Lower leg skin (tissue), 3 donors: ENCODE data around the gene FLNB.

ENCODE experiments used
- POLR2A ChIP-seq, 2 donors: fragments of 450-650 bp; IDR thresholded peaks; one replicate each; pipeline ENCODE4 v1.6.1; 2016 to 2017; ENCODE audit warnings: antibody characterized with exemption in 2 of 2, mild to moderate bottlenecking in 1 of 2, moderate library complexity in 1 of 2
- TF ChIP-seq, protein P1 (sequence below), 3 donors: fragments of 450-650 bp; IDR thresholded peaks; one replicate each; pipeline ENCODE4 v1.5.1; 2016; ENCODE audit warnings: antibody characterized with exemption in 3 of 3, mild to moderate bottlenecking in 3 of 3, moderate library complexity in 2 of 3

DNA sequence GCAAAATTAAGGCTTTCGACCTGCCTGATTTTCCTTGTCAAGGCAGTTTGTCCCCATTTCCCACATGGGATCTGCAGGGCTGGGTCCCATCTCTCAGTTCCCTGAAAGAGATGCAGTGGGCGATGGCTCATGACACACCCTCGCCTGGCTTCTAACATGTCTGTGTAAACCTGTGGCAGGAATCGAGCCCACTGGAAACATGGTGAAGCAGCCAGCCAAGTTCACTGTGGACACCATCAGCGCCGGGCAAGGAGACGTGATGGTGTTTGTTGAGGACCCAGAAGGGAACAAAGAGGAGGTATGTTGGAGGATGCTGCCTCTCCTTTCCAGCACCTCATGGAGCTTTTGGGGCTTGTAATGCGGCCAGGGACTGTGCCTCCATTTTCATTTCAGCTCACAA lies 86.4 kb downstream of the FLNB start:
- TF ChIP-seq, protein P1, sequence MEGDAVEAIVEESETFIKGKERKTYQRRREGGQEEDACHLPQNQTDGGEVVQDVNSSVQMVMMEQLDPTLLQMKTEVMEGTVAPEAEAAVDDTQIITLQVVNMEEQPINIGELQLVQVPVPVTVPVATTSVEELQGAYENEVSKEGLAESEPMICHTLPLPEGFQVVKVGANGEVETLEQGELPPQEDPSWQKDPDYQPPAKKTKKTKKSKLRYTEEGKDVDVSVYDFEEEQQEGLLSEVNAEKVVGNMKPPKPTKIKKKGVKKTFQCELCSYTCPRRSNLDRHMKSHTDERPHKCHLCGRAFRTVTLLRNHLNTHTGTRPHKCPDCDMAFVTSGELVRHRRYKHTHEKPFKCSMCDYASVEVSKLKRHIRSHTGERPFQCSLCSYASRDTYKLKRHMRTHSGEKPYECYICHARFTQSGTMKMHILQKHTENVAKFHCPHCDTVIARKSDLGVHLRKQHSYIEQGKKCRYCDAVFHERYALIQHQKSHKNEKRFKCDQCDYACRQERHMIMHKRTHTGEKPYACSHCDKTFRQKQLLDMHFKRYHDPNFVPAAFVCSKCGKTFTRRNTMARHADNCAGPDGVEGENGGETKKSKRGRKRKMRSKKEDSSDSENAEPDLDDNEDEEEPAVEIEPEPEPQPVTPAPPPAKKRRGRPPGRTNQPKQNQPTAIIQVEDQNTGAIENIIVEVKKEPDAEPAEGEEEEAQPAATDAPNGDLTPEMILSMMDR (IDR thresholded peaks at IDR 0.05), result no peak
- TF ChIP-seq POLR2A (IDR thresholded peaks at IDR 0.05), result no peak
